Measurements from ENCODE around the gene IL23A.
A peak's percentile ranks its signal among the peaks of the same experiment; 100 is the strongest.
"Not testable (repeated sequence)": the region's sequence is repeated elsewhere in the genome, so short reads cannot be mapped to it uniquely, and the experiment has no call there.

The IL23A gene

DNA sequence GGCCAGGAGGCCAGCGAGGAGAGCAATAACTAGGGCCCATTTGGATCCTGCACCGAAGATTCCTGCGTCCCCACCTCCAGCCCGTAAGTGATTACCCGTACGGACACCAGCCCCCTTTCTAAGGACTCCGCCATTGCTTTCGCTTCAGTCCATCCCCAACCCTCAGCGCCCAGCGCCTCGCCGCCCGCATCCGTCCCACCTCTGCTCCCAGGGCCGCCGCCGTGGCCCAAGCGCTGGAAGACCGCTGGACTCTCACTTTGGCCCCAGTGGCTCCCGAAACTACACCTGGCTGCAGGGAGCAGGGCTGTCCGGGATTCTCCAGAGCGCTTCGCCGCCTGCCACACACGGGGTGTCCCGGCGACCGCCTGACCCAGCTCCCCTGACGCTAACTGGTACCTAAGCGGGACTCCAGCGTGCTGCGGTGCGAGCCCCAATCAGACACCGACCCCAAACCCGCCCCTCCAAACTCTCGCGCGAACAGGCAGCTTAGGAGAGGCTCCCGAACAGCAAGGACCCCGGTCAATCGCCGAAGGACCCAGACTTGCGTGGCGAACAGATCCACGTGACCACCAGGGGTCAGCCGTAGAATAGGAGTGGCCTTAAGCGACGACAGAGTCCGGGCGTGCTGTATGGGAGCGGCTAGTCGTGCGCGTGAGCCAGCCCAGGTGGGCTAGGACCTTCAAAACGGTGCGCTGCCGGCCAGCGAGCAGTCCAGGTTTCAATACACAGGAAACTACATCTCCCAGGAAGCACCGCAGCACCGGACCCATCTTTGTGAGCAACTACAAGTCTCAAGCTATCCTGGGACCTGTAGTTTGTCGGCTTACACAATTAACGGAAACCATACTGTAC, 22.8 kb upstream of the IL23A start, which contains the start of gene CNPY2:
TSS of gene CNPY2 (minus strand) at position 367 of the 852 bp plus-strand sequence. CDS start 771 bp downstream, outside the sequence.
- Mint-ChIP-seq H3K4me1 (peaks cover 13% of the 10 kb centered on the region), H3K27me3 (no peaks in the 10 kb centered on the region), H3K9me3 (no peaks in the 10 kb centered on the region), H3K36me3 (peaks cover 14% of the 10 kb centered on the region), H3K4me3 (peak within 1 kb of the TSS; percentile 99), H3K27ac (peak within 1 kb of the TSS; percentile 98)
- ATAC-seq = peak; percentile 95

GRCh38 chr12:56317675-56318074, 21.0 kb upstream of the IL23A start:
- Mint-ChIP-seq H3K27ac (no peak overlapping the region), H3K4me3 (no peak overlapping the region), H3K27me3 (no peaks in the 10 kb centered on the region), H3K4me1 (peaks cover 13% of the 10 kb centered on the region), H3K36me3 (peaks cover 9% of the 10 kb centered on the region), H3K9me3 (no peaks in the 10 kb centered on the region)
- ATAC-seq = no peak

DNA sequence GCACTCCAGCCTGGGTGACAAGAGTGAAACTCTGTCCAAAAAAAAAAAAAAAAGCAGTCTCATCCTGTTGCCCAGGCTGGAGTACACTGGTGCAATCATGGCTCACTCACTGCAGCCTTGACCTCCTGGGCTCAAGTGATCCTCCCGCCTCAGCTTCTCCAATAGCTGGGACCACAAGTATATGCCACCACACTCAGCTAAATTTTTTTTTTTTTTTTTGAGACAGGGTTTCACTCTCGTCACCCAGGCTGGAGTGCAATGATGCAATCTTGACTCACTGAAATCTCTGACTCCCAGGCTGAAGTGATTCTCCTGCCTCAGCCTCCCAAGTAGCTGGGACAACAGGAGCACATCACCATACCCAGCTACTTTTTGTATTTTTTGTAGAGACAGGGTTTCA, 17.7 kb upstream of the IL23A start:
- Mint-ChIP-seq H3K27me3 (no peaks in the 10 kb centered on the region), H3K27ac (no peak overlapping the region), H3K4me1 (no peaks in the 10 kb centered on the region), H3K36me3 (peaks cover 39% of the 10 kb centered on the region), H3K4me3 (no peak overlapping the region), H3K9me3 (no peaks in the 10 kb centered on the region)
- no peak for ATAC-seq

DNA sequence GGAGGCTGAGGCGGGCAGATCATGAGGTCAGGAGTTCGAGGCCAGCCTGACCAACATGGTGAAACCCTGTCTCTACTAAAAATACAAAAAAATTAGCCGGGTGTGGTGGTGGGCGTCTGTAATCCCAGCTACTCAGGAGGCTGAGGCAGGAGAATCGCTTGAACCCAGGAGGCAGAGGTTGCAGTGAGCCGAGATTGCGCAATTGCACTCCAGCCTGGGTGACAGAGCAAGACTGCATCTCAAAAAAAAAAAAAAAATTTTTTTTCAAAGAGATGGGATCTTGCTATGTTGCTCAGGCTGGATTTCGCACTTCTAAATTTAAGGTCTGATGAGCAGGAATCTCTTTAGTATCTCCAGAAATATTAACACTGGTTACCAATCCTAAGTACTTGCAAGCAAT, 17.1 kb upstream of the IL23A start:
- not testable (repeated sequence) for H3K27ac Mint-ChIP-seq, ATAC-seq, H3K9me3 Mint-ChIP-seq, H3K27me3 Mint-ChIP-seq, H3K4me3 Mint-ChIP-seq, H3K4me1 Mint-ChIP-seq
- H3K36me3 Mint-ChIP-seq = peaks cover 43% of the 10 kb centered on the region

DNA sequence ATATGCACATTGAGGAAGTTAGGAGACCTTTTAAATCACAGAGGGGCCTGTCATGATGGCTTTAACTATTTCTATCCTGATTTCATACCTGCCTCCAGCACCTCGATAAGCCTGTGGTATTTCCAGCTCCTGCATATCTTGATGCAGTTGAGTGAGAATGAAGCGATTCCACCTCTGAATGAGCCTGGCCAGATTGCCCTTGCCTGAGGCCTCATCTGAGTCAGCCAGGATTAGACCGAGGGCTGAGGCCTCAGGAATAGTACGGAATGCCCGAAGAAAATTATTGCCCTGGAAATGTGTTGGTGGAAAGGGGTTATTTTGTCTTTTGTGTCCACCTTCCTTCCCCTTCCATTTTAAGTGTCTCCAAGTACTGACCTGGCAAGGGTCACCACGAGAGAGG, 14.5 kb upstream of the IL23A start:
- no peaks in the 10 kb centered on the region for H3K4me1 Mint-ChIP-seq
- no peaks in the 10 kb centered on the region for H3K9me3 Mint-ChIP-seq
- no peak for ATAC-seq
- peaks cover 55% of the 10 kb centered on the region for H3K36me3 Mint-ChIP-seq
- H3K4me3 Mint-ChIP-seq = no peak overlapping the region
- no peak overlapping the region for H3K27ac Mint-ChIP-seq
- no peaks in the 10 kb centered on the region for H3K27me3 Mint-ChIP-seq

DNA sequence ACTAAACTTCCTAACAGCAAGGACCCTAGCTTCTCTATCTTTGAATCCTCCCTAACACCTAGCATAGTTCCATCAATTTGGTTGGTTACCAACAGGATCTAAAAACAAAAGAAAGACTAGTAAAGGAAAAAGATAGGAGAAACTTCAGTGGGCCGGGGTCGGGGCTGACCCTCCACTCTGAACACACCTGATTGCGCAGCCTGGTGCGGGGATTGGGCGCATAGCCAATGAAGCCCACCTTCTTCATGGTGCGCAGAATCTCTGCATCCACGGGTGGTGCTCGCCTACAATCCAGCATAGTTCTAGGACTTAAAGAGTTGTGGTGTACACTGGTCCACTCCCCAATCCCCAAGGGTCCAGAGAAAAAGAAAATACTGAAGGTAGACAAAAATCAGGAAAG, 12.6 kb upstream of the IL23A start:
- Mint-ChIP-seq H3K36me3 (peaks cover 49% of the 10 kb centered on the region), H3K9me3 (no peaks in the 10 kb centered on the region), H3K27ac (no peak overlapping the region), H3K27me3 (no peaks in the 10 kb centered on the region), H3K4me3 (no peak overlapping the region), H3K4me1 (no peaks in the 10 kb centered on the region)
- ATAC-seq = no peak

DNA sequence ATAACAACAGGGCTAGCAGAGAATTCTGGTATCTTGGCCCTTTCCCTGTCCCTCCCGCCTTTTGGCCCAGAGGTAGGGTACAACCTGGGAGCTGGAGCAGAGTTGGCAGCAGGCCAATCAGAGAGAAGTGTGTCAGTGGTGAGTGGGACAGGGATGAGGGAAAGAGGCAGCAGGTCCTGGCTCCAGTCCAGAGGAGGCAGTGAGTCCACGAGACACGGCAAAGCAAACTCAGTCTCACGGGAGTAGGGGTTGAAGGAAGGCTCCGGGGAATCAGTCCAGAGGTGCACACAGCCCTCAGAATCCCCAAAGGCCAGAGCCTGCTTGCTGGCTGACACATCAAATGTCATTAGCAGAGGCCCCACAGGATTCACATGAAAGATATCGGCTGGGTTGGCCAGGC, 12.2 kb upstream of the IL23A start:
- Mint-ChIP-seq H3K36me3 (peaks cover 53% of the 10 kb centered on the region), H3K4me3 (no peak overlapping the region), H3K9me3 (no peaks in the 10 kb centered on the region), H3K27me3 (no peaks in the 10 kb centered on the region), H3K27ac (no peak overlapping the region), H3K4me1 (no peaks in the 10 kb centered on the region)
- ATAC-seq = no peak

DNA sequence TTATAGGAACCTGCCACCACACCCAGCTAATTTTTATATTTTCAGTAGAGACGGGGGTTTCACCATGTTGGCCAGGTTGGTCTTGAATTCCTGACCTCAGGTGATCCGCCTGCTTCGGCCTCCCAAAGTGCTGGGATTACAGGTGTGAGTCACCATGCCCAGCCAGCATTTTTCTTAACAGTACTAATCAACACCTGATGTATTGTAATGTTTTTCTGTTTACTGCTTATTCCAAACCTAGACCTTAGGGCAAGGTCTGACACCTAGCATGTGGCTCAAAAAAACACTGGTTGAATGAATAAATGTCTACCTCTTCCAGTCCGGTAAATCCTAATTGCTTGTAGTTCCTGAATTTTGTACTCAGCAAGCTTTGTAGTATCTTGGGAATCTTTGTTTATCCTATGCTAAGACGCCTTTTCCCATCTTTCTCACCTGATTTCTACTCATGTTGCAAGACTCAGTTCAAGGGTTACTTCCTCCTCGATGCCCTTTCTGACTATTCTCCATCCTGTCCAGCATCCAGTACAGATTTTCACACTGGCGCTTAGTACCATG, 7.7 kb upstream of the IL23A start:
- Mint-ChIP-seq H3K4me1 (peaks cover 11% of the 10 kb centered on the region), H3K27ac (no peak overlapping the region), H3K4me3 (no peak overlapping the region), H3K36me3 (peaks cover 22% of the 10 kb centered on the region), H3K27me3 (no peaks in the 10 kb centered on the region), H3K9me3 (no peaks in the 10 kb centered on the region)
- ATAC-seq = no peak

- H3K4me3 Mint-ChIP-seq = peak overlapping the region; percentile 92
- no peak for ATAC-seq
- H3K36me3 Mint-ChIP-seq = peaks cover 9% of the 10 kb centered on the region
- H3K9me3 Mint-ChIP-seq = no peaks in the 10 kb centered on the region
- H3K27me3 Mint-ChIP-seq = no peaks in the 10 kb centered on the region
- H3K4me1 Mint-ChIP-seq = peaks cover 21% of the 10 kb centered on the region
- H3K27ac Mint-ChIP-seq = peak overlapping the region; percentile 100
These were observed 6.0 kb upstream of the IL23A start for GRCh38 chr12:56332512-56333196.

DNA sequence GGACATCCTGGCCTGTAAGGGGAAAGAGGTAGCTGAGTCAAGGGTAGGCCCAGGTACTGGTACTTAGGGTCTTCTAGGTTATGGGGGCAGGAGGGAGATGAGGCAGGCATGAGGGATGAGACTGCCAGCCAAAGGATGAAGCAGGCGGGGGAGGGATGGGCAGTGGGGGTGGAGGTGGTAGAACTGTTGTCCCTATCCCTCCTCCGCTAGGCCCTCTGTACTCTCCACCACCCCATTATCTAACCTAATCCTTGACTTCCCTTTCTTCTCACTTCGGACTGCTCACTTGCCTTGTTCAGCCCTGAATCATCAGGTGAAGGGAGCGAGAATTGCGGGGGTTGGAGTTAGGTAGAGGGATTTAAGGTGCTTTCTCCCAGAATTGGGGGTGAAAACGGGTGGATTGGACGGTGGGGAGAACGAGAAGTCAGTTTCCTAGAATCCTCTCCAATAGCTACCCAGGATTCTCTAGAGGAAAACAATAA, 5.4 kb upstream of the IL23A start:
- Mint-ChIP-seq H3K4me1 (peaks cover 27% of the 10 kb centered on the region), H3K9me3 (no peaks in the 10 kb centered on the region), H3K27ac (peak overlapping the region; percentile 100), H3K27me3 (no peaks in the 10 kb centered on the region), H3K36me3 (peaks cover 6% of the 10 kb centered on the region), H3K4me3 (peak overlapping the region; percentile 92)
- peak; percentile 18 for ATAC-seq

DNA sequence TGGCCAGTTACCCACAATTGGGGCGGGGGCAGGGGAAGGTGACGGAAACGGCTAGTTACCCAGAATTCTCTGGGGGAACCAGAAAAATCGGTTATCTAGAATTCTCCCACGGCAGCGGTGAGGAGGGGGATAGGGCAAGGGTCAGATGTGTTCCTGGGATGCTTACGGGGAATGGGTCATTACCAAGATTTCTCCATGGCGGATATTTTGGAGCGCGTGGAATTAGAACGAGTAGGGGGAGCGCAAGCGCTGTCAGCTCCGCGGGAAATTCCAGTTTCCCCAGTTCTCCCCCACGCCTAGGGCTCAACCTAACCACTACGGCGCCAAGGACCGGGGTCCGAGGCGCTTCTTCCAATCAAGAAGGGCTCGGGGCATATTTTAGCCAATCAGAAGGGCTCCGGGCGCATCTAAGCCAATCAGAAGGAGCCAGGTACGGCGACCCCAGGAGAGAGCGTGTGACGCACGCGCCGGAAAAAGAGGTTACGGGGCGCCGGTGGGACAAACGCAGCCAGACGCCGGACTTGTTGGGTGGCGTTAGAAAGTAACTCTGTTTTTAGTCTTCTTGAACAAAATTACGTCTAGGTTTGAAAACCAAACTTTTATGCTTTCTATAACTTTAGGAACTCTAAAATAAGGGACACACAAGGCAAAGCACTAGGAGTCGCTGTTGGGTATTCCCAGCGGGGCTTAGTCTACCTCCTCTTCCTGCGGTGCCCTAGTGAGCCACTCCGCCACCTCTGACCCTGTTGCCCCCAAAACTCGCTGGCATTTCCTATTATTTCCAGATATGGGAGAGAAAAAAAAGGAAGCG, 4.8 kb upstream of the IL23A start, which contains the start of gene PAN2:
TSS of gene PAN2 (minus strand) at position 322 of the 811 bp plus-strand sequence. CDS start 906 bp downstream, outside the sequence.
- Mint-ChIP-seq H3K27me3 (no peaks in the 10 kb centered on the region), H3K4me3 (peak within 1 kb of the TSS; percentile 92), H3K4me1 (peaks cover 33% of the 10 kb centered on the region), H3K27ac (peak within 1 kb of the TSS; percentile 100), H3K36me3 (peaks cover 8% of the 10 kb centered on the region), H3K9me3 (no peaks in the 10 kb centered on the region)
- ATAC-seq = peak; percentile 98

DNA sequence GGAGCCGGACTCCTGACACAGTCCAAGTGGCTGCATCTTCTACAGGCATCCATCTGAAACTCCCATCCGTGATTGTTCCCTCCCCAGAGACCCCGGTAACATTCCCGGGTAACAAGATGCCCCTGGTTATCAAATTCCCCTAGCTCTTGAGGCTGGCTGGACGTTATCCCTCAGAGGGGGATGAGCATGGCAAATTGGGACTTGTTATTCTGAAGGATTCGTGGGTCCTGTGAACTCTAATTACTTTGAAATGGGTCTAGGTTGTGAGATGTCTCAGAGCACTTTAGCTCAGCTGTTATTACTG, 4.2 kb upstream of the IL23A start:
- no peak for ATAC-seq
- Mint-ChIP-seq H3K4me1 (peaks cover 39% of the 10 kb centered on the region), H3K4me3 (peak overlapping the region; percentile 92)

DNA sequence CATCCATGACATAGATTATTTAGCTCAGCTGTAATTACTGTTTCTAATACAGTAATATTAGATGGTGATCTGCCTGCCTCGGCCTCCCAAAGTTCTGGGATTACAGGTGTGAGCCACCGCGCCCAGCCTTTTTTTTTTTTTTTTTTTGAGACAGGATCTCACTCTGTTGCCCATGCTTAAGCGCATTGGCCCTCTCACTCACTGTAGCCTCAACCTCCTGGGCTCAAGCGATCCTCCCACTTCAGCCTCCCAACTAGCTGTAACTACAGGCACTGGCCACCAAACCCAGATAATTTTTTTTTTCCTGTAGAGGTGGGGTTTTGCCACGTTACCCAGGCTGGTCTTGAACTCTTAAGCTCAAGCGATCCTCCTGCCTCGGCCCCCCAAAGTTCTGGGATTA, 3.2 kb upstream of the IL23A start:
- Mint-ChIP-seq H3K27ac (peak overlapping the region; percentile 100), H3K4me3 (peak overlapping the region; percentile 13), H3K4me1 (peaks cover 46% of the 10 kb centered on the region), H3K36me3 (peaks cover 13% of the 10 kb centered on the region)
- not testable (repeated sequence) for ATAC-seq, H3K9me3 Mint-ChIP-seq, H3K27me3 Mint-ChIP-seq

More for the DNA sequence above, 4.2 kb upstream of the IL23A start:
- Mint-ChIP-seq H3K27me3 (no peaks in the 10 kb centered on the region), H3K27ac (peak overlapping the region; percentile 100), H3K36me3 (peaks cover 13% of the 10 kb centered on the region), H3K9me3 (no peaks in the 10 kb centered on the region)

- H3K4me1 Mint-ChIP-seq = peaks cover 46% of the 10 kb centered on the region
- ATAC-seq = no peak
- no peak overlapping the region for H3K4me3 Mint-ChIP-seq
- H3K27ac Mint-ChIP-seq = peak overlapping the region; percentile 95
- H3K9me3 Mint-ChIP-seq = no peaks in the 10 kb centered on the region
- H3K36me3 Mint-ChIP-seq = peaks cover 7% of the 10 kb centered on the region
- H3K27me3 Mint-ChIP-seq = no peaks in the 10 kb centered on the region
These were observed 2.1 kb upstream of the IL23A start for GRCh38 chr12:56336361-56337167.

Measured in stimulated activated memory B cell treated with anti-CD40 and anti-IgM and Interleukin-4, amounts not matched to agents 10 μg/mL and 1 μg/mL and 100 μg/mL, for 72 hours (primary cell).